Peyer's patch (tissue), 4 donors: ENCODE data around the gene MPC1.

Experiments
- POLR2A ChIP-seq, 2 donors: fragments of 450-650 bp; IDR thresholded peaks; one replicate each; pipeline ENCODE4 v1.5.1; 2017; ENCODE audit warnings: antibody characterized with exemption in 2 of 2, mild to moderate bottlenecking in 2 of 2, moderate library complexity in 2 of 2
- TF ChIP-seq, protein P1 (sequence below), 6 experiments: fragments of 450-650 bp in 4 of 6; fragments of 200-600 bp in 2 of 6; sonication (generic) in 1 of 6; IDR thresholded peaks; one replicate each; pipeline ENCODE4 v1.5.1; 2017 to 2019; ENCODE audit warnings: antibody characterized with exemption in 6 of 6, mild to moderate bottlenecking in 3 of 6, moderate library complexity in 1 of 6

DNA sequence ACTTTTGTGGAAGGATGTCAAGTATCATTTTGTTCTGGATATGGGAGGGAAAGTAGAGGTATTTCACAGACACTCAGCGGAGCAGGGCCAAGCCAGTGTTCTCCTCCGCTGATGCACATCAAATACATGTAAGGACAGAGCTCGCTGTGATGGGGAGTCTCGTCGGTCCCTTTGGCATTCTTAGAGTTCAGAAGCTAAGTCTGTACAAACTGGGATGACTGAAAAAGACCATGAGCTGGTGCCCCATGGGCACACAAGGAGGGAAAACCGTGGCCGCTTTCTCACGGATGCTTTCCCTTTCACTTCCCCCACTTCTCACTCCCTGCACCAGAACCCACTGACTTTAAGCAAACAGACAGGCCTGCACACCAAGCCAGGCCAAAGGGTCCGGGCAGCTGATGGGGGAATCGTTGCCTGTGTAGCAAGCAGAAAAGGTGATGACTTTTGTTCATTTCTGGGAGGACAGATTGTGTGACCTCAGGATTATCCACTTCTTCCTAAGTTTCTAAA lies 27.7 kb upstream of the MPC1 start:
- TF ChIP-seq, protein P1, sequence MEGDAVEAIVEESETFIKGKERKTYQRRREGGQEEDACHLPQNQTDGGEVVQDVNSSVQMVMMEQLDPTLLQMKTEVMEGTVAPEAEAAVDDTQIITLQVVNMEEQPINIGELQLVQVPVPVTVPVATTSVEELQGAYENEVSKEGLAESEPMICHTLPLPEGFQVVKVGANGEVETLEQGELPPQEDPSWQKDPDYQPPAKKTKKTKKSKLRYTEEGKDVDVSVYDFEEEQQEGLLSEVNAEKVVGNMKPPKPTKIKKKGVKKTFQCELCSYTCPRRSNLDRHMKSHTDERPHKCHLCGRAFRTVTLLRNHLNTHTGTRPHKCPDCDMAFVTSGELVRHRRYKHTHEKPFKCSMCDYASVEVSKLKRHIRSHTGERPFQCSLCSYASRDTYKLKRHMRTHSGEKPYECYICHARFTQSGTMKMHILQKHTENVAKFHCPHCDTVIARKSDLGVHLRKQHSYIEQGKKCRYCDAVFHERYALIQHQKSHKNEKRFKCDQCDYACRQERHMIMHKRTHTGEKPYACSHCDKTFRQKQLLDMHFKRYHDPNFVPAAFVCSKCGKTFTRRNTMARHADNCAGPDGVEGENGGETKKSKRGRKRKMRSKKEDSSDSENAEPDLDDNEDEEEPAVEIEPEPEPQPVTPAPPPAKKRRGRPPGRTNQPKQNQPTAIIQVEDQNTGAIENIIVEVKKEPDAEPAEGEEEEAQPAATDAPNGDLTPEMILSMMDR (IDR thresholded peaks at IDR 0.05) = no peak
- no peak for TF ChIP-seq POLR2A (IDR thresholded peaks at IDR 0.05)
